LNCAP (cell line): ENCODE results near the gene CCNF.

Source experiments
- TF ChIP-seq, protein P1 (sequence below): fragments of 450-650 bp; IDR thresholded peaks from 2 replicates; pipeline ENCODE4 v1.5.1; 2017; ENCODE audit warnings: mild to moderate bottlenecking

The CCNF gene

GRCh38 chr16:2472488-2472864 is 43.2 kb downstream of the CCNF start:
- TF ChIP-seq, protein P1, sequence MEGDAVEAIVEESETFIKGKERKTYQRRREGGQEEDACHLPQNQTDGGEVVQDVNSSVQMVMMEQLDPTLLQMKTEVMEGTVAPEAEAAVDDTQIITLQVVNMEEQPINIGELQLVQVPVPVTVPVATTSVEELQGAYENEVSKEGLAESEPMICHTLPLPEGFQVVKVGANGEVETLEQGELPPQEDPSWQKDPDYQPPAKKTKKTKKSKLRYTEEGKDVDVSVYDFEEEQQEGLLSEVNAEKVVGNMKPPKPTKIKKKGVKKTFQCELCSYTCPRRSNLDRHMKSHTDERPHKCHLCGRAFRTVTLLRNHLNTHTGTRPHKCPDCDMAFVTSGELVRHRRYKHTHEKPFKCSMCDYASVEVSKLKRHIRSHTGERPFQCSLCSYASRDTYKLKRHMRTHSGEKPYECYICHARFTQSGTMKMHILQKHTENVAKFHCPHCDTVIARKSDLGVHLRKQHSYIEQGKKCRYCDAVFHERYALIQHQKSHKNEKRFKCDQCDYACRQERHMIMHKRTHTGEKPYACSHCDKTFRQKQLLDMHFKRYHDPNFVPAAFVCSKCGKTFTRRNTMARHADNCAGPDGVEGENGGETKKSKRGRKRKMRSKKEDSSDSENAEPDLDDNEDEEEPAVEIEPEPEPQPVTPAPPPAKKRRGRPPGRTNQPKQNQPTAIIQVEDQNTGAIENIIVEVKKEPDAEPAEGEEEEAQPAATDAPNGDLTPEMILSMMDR: no peak

DNA sequence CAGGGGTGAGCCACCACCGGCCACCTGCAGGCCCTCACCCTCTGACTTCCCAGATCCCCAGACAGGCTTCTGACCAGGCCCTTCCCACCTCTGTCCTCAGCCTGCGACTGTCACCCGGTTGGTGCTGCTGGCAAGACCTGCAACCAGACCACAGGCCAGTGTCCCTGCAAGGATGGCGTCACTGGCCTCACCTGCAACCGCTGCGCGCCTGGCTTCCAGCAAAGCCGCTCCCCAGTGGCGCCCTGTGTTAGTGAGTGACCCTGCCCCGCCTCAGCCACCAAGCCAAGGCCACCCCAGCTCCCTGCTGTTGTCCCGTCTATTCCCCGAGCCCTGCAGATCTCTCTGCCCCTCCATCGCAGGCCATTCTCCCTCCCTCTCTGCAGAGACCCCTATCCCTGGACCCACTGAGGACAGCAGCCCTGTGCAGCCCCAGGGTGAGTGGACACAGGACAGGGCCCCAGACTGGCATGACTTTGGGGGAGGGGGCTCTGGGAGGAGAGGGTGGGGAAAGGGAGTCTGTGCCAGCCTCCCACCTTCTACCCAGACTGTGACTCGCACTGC is 43.7 kb downstream of the CCNF start:
- TF ChIP-seq, protein P1: no peak

GRCh38 chr16:2473446-2473926 is 44.2 kb downstream of the CCNF start:
- TF ChIP-seq, protein P1: no peak

- TF ChIP-seq, protein P1: peak; percentile 61
Measured at GRCh38 chr16:2473999-2474876, 45.0 kb downstream of the CCNF start.

DNA sequence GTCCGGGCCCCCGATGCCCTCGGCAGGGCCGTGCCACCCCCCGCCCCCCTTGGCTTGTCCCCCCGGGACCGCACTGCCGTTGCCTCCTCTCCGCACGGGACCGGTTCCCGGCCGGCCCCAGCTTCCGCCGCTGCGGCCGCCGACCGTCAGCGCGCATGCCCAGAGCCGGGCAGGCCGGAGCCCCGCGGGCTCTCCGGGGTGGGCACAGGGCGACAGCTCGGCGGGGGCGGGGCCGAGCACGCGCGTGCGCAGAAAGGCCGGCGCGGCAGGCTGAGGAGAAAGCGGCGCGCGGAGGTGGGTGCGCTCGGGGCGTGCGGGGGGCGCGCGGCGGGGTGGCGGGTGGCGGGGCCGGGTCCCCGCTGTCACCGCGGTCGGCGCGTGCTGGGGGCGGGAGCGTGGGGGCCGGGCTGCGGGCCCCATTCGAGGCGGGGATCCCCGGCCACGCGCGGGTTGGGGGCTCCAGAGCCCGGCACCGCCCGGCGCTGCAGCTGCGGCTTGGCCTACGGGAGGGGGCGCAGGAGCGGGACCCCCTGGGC is 45.7 kb downstream of the CCNF start, which contains the start of gene TBC1D24:
Gene TBC1D24 (plus strand): TSS at position 251 of the 536 bp plus-strand sequence. CDS start 21,022 bp downstream, outside the sequence.
- TF ChIP-seq, protein P1: no peak

GRCh38 chr16:2475413-2476344 is 46.4 kb downstream of the CCNF start:
- TF ChIP-seq, protein P1: no peak

DNA sequence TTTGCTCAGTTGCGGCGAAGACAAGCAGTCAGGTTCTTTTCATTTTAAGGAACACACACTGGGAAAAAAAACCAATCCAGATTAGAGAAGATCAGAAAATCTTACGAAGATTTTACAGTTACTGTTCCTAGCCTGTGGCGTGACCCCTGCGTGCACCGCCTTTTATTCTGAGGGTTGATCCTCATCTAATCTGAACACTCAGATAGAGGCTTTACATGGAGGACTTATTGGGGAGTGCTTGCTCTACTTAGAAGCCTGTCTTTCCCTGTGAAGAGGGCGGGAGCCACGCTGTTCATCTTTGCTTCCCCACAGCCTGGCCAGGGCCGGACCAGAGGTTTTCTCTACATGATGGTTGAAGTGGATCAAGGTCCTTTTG is 47.1 kb downstream of the CCNF start:
- TF ChIP-seq, protein P1: no peak
